HK-2 (cell line): ENCODE data around the gene CDK16.

Source experiments
- DNase-seq: peaks from one replicate; pipeline ENCODE4 v3.0.0-alpha.2; 2018; ENCODE audit not compliant: unreplicated experiment

The CDK16 gene

GRCh38 chrX:47228550-47229270 is 10.2 kb downstream of the CDK16 start:
- no peak for DNase-seq

GRCh38 chrX:47229427-47229826 is 10.9 kb downstream of the CDK16 start:
- DNase-seq: no peak

GRCh38 chrX:47230136-47230868 is 11.8 kb downstream of the CDK16 start:
- DNase-seq: no peak

GRCh38 chrX:47231167-47231566 is 12.7 kb downstream of the CDK16 start:
- DNase-seq: no peak

- DNase-seq: no peak
These were observed 13.8 kb downstream of the CDK16 start for GRCh38 chrX:47232197-47232802.

- DNase-seq: peak; percentile 55
These were observed 14.4 kb downstream of the CDK16 start, which contains the start of gene USP11 for GRCh38 chrX:47232803-47233332. Gene USP11, plus strand, starts transcription at chrX:47233009. Its CDS starts 35 bp downstream, at chrX:47233044.

GRCh38 chrX:47233333-47234113 is 15.0 kb downstream of the CDK16 start:
- DNase-seq: peak; percentile 96

- DNase-seq: no peak
These were observed 16.1 kb downstream of the CDK16 start for GRCh38 chrX:47234583-47234982.

- no peak for DNase-seq
These were observed 17.2 kb downstream of the CDK16 start for GRCh38 chrX:47235691-47236103.

GRCh38 chrX:47239199-47239598 is 20.7 kb downstream of the CDK16 start:
- no peak for DNase-seq

GRCh38 chrX:47239898-47240545 is 21.5 kb downstream of the CDK16 start:
- no peak for DNase-seq

- DNase-seq: no peak
These were observed 22.1 kb downstream of the CDK16 start for GRCh38 chrX:47240619-47241018.

GRCh38 chrX:47241201-47242011 is 22.9 kb downstream of the CDK16 start:
- DNase-seq: no peak

- DNase-seq: no peak
These were observed 23.8 kb downstream of the CDK16 start for GRCh38 chrX:47242321-47242720.

GRCh38 chrX:47243351-47243750 is 24.9 kb downstream of the CDK16 start:
- no peak for DNase-seq

GRCh38 chrX:47244676-47245075 is 26.2 kb downstream of the CDK16 start:
- no peak for DNase-seq

- no peak for DNase-seq
These were observed 26.7 kb downstream of the CDK16 start for GRCh38 chrX:47245156-47245555.

- peak; percentile 45 for DNase-seq
These were observed 28.9 kb downstream of the CDK16 start for GRCh38 chrX:47247206-47247998.

- DNase-seq: no peak
These were observed 29.5 kb downstream of the CDK16 start for GRCh38 chrX:47247999-47248320.

GRCh38 chrX:47248576-47248975 is 30.1 kb downstream of the CDK16 start:
- DNase-seq: no peak
